Smooth muscle cell (in vitro differentiated cells): ENCODE results near the gene WDR1. TPM values are rescaled to one million over a fixed set of nuclear protein-coding genes. Genes with fewer than 3 reads are reported as not detected.

Experiments
- DNase-seq: peaks from one replicate; lab custom pipeline; 2025; ENCODE audit not compliant: unreplicated experiment; lab: John Stamatoyannopoulos, UW
- H2AFZ ChIP-seq: fragments of 200-600 bp; sonication (generic); 2 replicates; pipeline ENCODE4 v1.6.0; 2016; ENCODE audit warnings: antibody characterized with exemption, low read depth, mild to moderate bottlenecking
- H3F3A ChIP-seq: fragments of 200-600 bp; sonication (generic); 2 replicates; pipeline ENCODE4 v1.6.0; 2017; ENCODE audit warnings: antibody characterized with exemption, low read depth
- H3K27ac ChIP-seq: fragments of 200-600 bp; sonication (generic); 2 replicates; pipeline ENCODE4 v1.5.1; 2016; ENCODE audit warnings: low read depth, mild to moderate bottlenecking
- H3K27me3 ChIP-seq: fragments of 200-600 bp; sonication (generic); 2 replicates; pipeline ENCODE4 v1.6.1; 2016; ENCODE audit warnings: low read depth, mild to moderate bottlenecking
- H3K36me3 ChIP-seq: fragments of 200-600 bp; sonication (generic); 2 replicates; pipeline ENCODE4 v1.5.1; 2016; ENCODE audit warnings: low read depth
- H3K4me1 ChIP-seq: fragments of 200-600 bp; sonication (generic); 2 replicates; pipeline ENCODE4 v1.5.1; 2016; ENCODE audit warnings: low read depth
- H3K4me2 ChIP-seq: fragments of 200-600 bp; sonication (generic); 2 replicates; pipeline ENCODE4 v1.6.0; 2016; ENCODE audit warnings: mild to moderate bottlenecking
- H3K4me3 ChIP-seq: fragments of 200-600 bp; sonication (generic); 2 replicates; pipeline ENCODE4 v1.5.1; 2016; ENCODE audit warnings: mild to moderate bottlenecking
- H3K79me2 ChIP-seq: fragments of 200-600 bp; sonication (generic); 2 replicates; pipeline ENCODE4 v1.6.0; 2016; ENCODE audit warnings: low read depth, mild to moderate bottlenecking
- H3K9ac ChIP-seq: fragments of 200-600 bp; sonication (generic); 2 replicates; pipeline ENCODE4 v1.6.0; 2016; ENCODE audit warnings: low read depth
- H3K9me3 ChIP-seq: fragments of 200-600 bp; sonication (generic); replicated peaks from 2 replicates; pipeline ENCODE4 v1.5.1; 2016; ENCODE audit warnings: low read depth
- H4K20me1 ChIP-seq: fragments of 200-600 bp; sonication (generic); 2 replicates; pipeline ENCODE4 v1.6.0; 2016; ENCODE audit warnings: low read depth
- CTCF ChIP-seq: fragments of 200-600 bp; sonication (generic); IDR thresholded peaks from 2 replicates; pipeline ENCODE4 v1.5.1; 2017; ENCODE audit warnings: borderline replicate concordance, mild to moderate bottlenecking, antibody characterized with exemption; ENCODE audit not compliant: insufficient read depth, poor library complexity, severe bottlenecking
- WGBS: methylation state at CpG from one replicate; pipeline ENCODE4 v1.1.7; 2016; ENCODE audit warnings: low lambda C conversion rate; 5-methylcytosine and 5-hydroxymethylcytosine counted together
- polyA plus RNA-seq: library from polyadenylated mRNA; unstranded; fragments of >200 nt; fragmentation: Nextera tagmentation; extraction: Ambion mirVana; gene quantifications from 2 replicates; pipeline ENCODE4 v1.2.1, GENCODE V29; 2016
- total RNA-seq: library from RNA; depleted of rRNA; stranded (reverse); fragments of >200 nt; gene quantifications from 2 replicates; pipeline ENCODE4 v1.2.3, GENCODE V29; 2014

WDR1 gene
- total and polyA plus RNA-seq, 2 experiments from 2014 or later: 259 to 273 TPM

GRCh38 chr4:10082459-10083272 is 33.9 kb downstream of the WDR1 start:
- Histone ChIP-seq H2AFZ (no peak overlapping the region), H3K4me1 (no peaks in the 10 kb centered on the region), H3K9ac (no peak overlapping the region), H3K9me3 (no peaks in the 10 kb centered on the region), H3K36me3 (peaks cover 14% of the 10 kb centered on the region), H3K4me2 (no peak overlapping the region), H3K4me3 (no peak overlapping the region), H3K27me3 (no peaks in the 10 kb centered on the region), H3F3A (no peaks in the 10 kb centered on the region), H3K27ac (no peak overlapping the region), H3K79me2 (peaks cover 5% of the 10 kb centered on the region), H4K20me1 (peaks cover 90% of the 10 kb centered on the region)
- no peak for DNase-seq
- no peak for TF ChIP-seq CTCF
- 94% methylated on average over 20 of the region's 20 CpGs for WGBS

- TF ChIP-seq CTCF: no peak
- WGBS: 100% methylated on average over 8 of the region's 8 CpGs
- DNase-seq: no peak
- no peaks in the 10 kb centered on the region for H3K9me3 ChIP-seq
- H3K79me2 ChIP-seq: peaks cover under 1% of the 10 kb centered on the region
- H3K27ac ChIP-seq: no peak overlapping the region
- H3K9ac ChIP-seq: no peak overlapping the region
- H2AFZ ChIP-seq: no peak overlapping the region
- no peaks in the 10 kb centered on the region for H3K27me3 ChIP-seq
- peaks cover 9% of the 10 kb centered on the region for H3K36me3 ChIP-seq
- H3F3A ChIP-seq: no peaks in the 10 kb centered on the region
- H3K4me2 ChIP-seq: no peak overlapping the region
- H4K20me1 ChIP-seq: peaks cover 87% of the 10 kb centered on the region
- H3K4me1 ChIP-seq: no peaks in the 10 kb centered on the region
- no peak overlapping the region for H3K4me3 ChIP-seq
Observed at GRCh38 chr4:10082047-10082446, 34.6 kb downstream of the WDR1 start.

GRCh38 chr4:10081218-10081606 is 35.4 kb downstream of the WDR1 start:
- no peak for DNase-seq
- Histone ChIP-seq H3K36me3 (peaks cover 9% of the 10 kb centered on the region), H3K4me3 (no peak overlapping the region), H4K20me1 (peaks cover 87% of the 10 kb centered on the region), H3K9me3 (no peaks in the 10 kb centered on the region), H3K27me3 (no peaks in the 10 kb centered on the region), H3K27ac (no peak overlapping the region), H3K79me2 (no peaks in the 10 kb centered on the region), H3K4me1 (no peaks in the 10 kb centered on the region), H3K9ac (no peak overlapping the region), H2AFZ (no peak overlapping the region), H3K4me2 (no peak overlapping the region), H3F3A (no peaks in the 10 kb centered on the region)
- TF ChIP-seq CTCF: no peak
- 96% methylated on average over 12 of the region's 12 CpGs for WGBS
